Mucosa of rectum (tissue), 2 donors: ENCODE data around the gene ZBTB18.
"Not testable (repeated sequence)": the region's sequence is repeated elsewhere in the genome, so short reads cannot be mapped to it uniquely, and the experiment has no call there.

Source experiments
- H3K27ac ChIP-seq, 2 donors: one replicate each; pipeline ENCODE4 v1.7.0; 2013; ENCODE audit warnings: inconsistent platforms in 2 of 2, low read depth in 2 of 2, low read length in 2 of 2
- H3K27me3 ChIP-seq, 2 donors: one replicate each; pipeline ENCODE4 v1.7.0; 2013; ENCODE audit warnings: low read length in 2 of 2; ENCODE audit not compliant: control insufficient read depth in 2 of 2, insufficient read depth in 2 of 2
- H3K36me3 ChIP-seq, 2 donors: one replicate each; pipeline ENCODE4 v1.7.0; 2013; ENCODE audit warnings: low read length in 2 of 2; ENCODE audit not compliant: control insufficient read depth in 2 of 2, insufficient read depth in 2 of 2
- H3K4me1 ChIP-seq, 2 donors: one replicate each; pipeline ENCODE4 v1.7.0; 2013; ENCODE audit warnings: low read length in 2 of 2, mild to moderate bottlenecking in 1 of 2; ENCODE audit not compliant: control insufficient read depth in 2 of 2, insufficient read depth in 2 of 2
- H3K4me3 ChIP-seq, 2 donors: one replicate each; pipeline ENCODE4 v1.7.0; 2013; ENCODE audit warnings: low read length in 2 of 2
- H3K9ac ChIP-seq, 2 donors: one replicate each; pipeline ENCODE4 v1.7.0; 2013; ENCODE audit warnings: low read length in 2 of 2, low read depth in 1 of 2, mild to moderate bottlenecking in 1 of 2
- H3K9me3 ChIP-seq, 2 donors: one replicate each; pipeline ENCODE4 v1.7.0; 2013; ENCODE audit warnings: low read length in 2 of 2; ENCODE audit not compliant: control insufficient read depth in 2 of 2
- donor health status: healthy.
- donor health status: Normal muscosa, but diverticular disease.

Gene ZBTB18

GRCh38 chr1:244035358-244035757 lies 15.7 kb upstream of the ZBTB18 start:
- no peaks in the 10 kb centered on the region for H3K27me3 ChIP-seq
- H3K4me3 ChIP-seq: no peak overlapping the region
- H3K9me3 ChIP-seq: no peaks in the 10 kb centered on the region
- H3K9ac ChIP-seq: no peak overlapping the region
- H3K27ac ChIP-seq: no peak overlapping the region
- H3K36me3 ChIP-seq: no peaks in the 10 kb centered on the region
- no peaks in the 10 kb centered on the region for H3K4me1 ChIP-seq

DNA sequence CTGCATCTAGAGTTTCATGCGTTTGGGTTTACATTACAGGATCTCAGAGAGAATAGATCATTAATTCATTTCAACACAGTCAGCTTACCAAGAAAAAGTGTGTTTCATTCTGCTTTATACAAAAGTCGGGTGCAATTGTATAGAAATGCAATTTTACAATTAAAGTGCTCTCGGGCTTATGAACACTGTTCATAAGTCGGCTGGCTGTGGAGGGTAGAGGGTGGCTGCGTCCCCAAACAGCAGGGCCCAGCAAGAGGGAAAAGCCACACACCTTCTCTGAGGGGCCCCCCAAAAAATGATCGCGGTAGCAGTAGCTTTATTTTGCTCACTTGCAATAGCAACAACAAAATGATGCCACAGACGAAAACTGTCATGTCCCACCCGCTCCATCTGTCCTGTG lies 13.8 kb upstream of the ZBTB18 start:
- Histone ChIP-seq H3K4me1 (no peaks in the 10 kb centered on the region), H3K27me3 (no peaks in the 10 kb centered on the region), H3K27ac (no peak overlapping the region), H3K4me3 (no peak overlapping the region), H3K9me3 (no peaks in the 10 kb centered on the region), H3K9ac (no peak overlapping the region), H3K36me3 (no peaks in the 10 kb centered on the region)

DNA sequence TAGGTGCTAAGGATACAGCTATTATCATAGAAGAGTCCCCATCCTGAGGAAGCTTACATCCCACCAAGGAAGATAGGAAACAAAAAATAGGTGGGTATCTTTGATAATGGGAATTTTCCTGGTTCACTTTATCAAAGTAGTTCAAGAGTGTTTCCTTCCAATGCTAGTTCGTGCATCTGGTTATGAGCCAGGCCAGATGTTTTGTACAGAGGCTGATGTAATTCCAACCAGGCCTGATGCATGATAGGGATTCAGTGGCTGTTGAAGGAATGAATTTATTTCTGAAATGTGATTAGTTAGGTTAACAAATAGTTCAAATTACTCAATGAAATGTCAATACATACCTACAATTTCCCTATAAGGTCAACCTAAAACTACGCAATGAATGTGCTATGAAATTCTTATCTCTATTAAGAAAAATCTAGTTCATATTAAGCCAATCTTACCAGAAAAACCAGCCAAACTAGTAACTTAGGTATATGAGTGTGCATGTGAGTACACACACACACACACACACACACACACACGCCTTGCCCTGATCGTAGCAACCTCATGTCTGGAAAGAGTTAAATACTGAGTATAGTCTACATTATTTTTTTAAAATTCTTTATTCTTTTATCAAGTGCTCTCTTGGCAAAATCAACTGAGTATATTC lies 9.5 kb upstream of the ZBTB18 start:
- no peaks in the 10 kb centered on the region for H3K9me3 ChIP-seq
- H3K4me1 ChIP-seq: peaks cover under 1% of the 10 kb centered on the region in 2 donors
- H3K36me3 ChIP-seq: no peaks in the 10 kb centered on the region
- no peak overlapping the region for H3K9ac ChIP-seq
- H3K4me3 ChIP-seq: no peak overlapping the region
- no peaks in the 10 kb centered on the region for H3K27me3 ChIP-seq
- no peak overlapping the region for H3K27ac ChIP-seq

DNA sequence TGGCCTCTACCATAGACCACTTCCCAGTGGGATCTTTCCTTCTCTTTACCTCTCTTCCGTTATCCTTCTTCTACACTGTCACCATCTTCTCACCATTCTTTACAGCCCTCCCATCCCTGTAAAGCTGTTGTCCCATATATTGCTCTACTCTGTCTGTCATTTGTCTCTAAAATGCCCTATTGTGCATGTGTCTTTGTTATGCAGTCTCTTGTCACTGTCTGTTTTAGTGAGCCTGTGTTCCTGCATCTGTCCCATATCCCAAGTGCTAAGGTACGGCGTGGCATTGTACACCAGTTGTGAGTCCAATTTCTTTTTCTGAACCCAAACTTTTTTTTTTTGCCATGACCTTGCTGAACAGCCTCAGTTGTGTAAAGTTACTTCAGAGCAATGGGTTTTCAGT lies 8.8 kb upstream of the ZBTB18 start:
- Histone ChIP-seq H3K4me3 (no peak overlapping the region), H3K9me3 (no peaks in the 10 kb centered on the region), H3K9ac (no peak overlapping the region), H3K27me3 (no peaks in the 10 kb centered on the region), H3K27ac (no peak overlapping the region), H3K4me1 (peaks cover 5 to 6% of the 10 kb centered on the region in 2 donors), H3K36me3 (no peaks in the 10 kb centered on the region)

- H3K27me3 ChIP-seq: no peaks in the 10 kb centered on the region
- H3K27ac ChIP-seq: no peak overlapping the region
- no peaks in the 10 kb centered on the region for H3K9me3 ChIP-seq
- H3K4me1 ChIP-seq: peaks cover 5 to 6% of the 10 kb centered on the region in 2 donors
- H3K4me3 ChIP-seq: no peak overlapping the region
- H3K36me3 ChIP-seq: no peaks in the 10 kb centered on the region
- no peak overlapping the region for H3K9ac ChIP-seq
Measured at GRCh38 chr1:244044423-244044822, 6.7 kb upstream of the ZBTB18 start.

DNA sequence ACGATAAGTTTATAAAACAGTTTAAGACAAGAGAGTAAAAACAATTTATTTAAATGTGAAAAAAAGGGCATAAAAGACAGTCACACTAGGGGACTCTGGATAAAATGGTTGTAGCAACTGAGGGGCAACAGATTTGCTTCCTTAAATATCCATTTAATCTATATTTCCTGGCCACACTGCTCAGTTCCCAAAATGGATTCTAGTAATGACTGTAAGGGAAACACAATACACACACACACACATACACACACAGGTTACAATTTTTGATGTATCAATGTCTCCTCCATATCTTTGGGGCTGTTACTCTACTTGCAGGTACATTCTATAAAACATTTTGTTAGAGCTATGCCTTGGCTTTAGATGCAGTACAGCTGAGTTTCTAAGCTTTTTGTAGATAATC lies 4.8 kb upstream of the ZBTB18 start:
- H3K27ac ChIP-seq, H3K9ac ChIP-seq, H3K27me3 ChIP-seq, H3K4me3 ChIP-seq, H3K36me3 ChIP-seq, H3K9me3 ChIP-seq: not testable (repeated sequence)
- peaks cover 9 to 16% of the 10 kb centered on the region in 2 donors for H3K4me1 ChIP-seq

DNA sequence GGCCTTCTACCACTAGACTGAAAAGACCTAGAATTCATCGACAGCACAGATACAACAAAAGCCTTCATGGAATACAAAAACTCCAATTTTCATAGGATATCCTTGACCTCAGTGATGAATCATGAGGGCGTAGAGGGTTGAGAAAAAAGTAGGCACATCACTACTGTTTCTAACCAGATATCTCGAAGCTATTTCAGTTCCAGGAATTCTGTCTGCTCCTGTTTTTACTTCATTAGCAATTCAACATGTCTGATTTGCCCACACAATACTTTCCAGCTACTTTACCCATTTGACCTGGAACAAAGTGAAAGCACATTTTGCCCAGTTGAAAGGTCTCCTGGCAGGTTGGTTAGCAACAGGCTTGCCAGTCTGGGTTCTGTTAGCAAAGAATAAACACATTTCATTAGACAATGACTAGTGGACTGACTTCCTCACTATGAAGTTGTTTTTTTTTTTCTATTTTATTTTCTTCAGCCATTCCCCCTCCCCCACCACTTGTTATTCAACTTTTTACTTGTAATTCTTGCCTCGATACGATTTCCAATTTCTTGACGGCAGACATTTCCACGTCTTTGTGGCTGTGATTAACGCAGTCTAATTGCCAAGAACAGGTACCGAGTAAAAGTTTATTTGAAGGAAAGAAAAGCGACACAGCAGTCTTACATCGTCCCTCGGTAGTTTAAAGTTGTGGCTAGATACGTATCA lies 4.0 kb upstream of the ZBTB18 start:
- no peaks in the 10 kb centered on the region for H3K9me3 ChIP-seq
- no peaks in the 10 kb centered on the region for H3K36me3 ChIP-seq
- H3K4me3 ChIP-seq: peak overlapping the region; percentile 79 to 94
- peaks cover 12 to 22% of the 10 kb centered on the region in 2 donors for H3K4me1 ChIP-seq
- H3K27me3 ChIP-seq: no peaks in the 10 kb centered on the region
- H3K27ac ChIP-seq: peak overlapping the region; percentile 95 to 99
- peak overlapping the region; percentile 87 to 91 for H3K9ac ChIP-seq

DNA sequence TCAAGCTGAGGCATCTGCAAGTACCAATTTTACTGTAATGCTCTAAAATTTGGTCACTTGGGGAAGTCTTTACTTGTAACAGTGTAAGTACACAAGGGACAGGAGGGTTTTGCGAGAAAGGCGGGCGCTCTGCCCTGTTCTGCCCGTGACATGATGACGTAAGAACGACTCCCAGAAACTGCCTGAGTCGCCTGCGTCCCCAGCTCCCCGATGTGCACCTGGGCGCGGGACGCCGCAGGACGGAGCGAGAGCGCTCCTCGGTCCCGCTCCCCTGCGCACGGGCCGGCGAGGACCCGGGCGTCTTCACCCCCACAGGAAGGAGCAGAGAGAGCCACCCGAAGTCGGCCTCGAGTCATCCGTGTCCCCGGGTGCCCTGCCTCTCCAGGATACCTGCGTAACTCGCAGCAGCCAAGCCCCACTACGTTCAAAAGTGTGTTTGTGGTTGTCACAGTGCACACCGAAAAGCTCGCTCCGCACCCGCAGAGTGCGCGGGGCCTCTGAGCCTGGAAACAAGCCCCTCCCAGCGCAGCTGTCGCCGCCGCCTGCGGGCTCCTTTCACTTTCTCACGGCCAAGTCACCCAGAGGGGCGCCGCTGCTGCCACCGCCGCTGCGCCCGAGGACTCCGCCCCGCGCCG lies 3.3 kb upstream of the ZBTB18 start:
- peak overlapping the region; percentile 87 to 91 for H3K9ac ChIP-seq
- H3K9me3 ChIP-seq: no peaks in the 10 kb centered on the region
- H3K27me3 ChIP-seq: no peaks in the 10 kb centered on the region
- H3K36me3 ChIP-seq: no peaks in the 10 kb centered on the region
- peaks cover 13 to 23% of the 10 kb centered on the region in 2 donors for H3K4me1 ChIP-seq
- H3K27ac ChIP-seq: peak overlapping the region; percentile 95 to 99
- H3K4me3 ChIP-seq: peak overlapping the region; percentile 79 to 94

- Histone ChIP-seq H3K27me3 (no peaks in the 10 kb centered on the region), H3K4me1 (peaks cover 13 to 23% of the 10 kb centered on the region in 2 donors), H3K4me3 (no peak overlapping the region), H3K36me3 (no peaks in the 10 kb centered on the region), H3K9me3 (no peaks in the 10 kb centered on the region), H3K9ac (peak overlapping the region in 1 of 2 donors; percentile 91), H3K27ac (peak overlapping the region in 1 of 2 donors; percentile 99)
Measured at GRCh38 chr1:244048256-244049161, 2.6 kb upstream of the ZBTB18 start.
